HG02623 (cell line): ENCODE results near the gene RAPGEF1.
A peak's percentile ranks its signal among the peaks of the same experiment; 100 is the strongest.

Source experiments
- ATAC-seq: cut with Tn5 transposase; IDR thresholded peaks from one replicate; pipeline ENCODE4 v1.9.1; 2021; ENCODE audit warnings: moderate library complexity; ENCODE audit not compliant: unreplicated experiment

Gene RAPGEF1

DNA sequence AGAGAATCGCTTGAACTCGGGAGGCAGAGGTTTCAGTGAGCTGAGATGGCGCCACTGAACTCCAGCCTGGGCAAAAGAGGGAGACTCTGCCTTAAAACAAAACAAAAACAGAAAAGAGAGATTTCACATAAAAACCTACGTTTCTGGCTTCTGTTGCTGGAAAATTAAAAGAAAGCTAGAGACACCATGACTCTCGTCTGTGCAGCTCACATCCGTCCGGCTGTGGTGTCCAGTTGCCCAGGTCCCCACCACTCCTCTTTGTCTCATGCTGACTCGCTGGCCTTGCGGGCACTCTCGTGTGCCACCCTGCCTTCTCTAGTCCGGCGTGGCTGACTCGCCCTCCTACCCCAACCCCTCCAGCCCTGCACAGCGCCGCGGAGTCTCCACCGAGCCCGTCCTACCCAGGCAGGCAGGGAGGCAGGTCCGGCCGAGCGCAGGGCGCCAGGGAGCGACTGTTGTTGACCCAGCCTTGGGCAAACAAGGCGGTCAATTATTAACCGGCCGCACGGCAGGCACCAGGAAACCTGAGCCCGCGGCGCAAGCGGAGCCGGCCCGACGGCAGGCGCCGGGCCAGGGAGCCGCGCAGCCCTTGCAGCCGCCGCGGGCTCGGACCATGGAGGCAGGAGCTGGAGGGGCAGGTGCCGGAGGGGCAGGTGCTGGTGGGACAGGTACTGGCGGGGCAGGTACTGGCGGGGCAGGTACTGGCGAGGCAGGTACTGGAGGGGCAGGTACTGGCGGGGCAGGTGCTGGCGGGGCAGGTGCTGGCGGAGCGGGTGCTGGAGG lies 194.7 kb downstream of the RAPGEF1 start, which contains the start of gene PRRT1B:
PRRT1B (plus strand) TSS at position 521 of the 783 bp plus-strand sequence; CDS start at position 614, 93 bp downstream.
- ATAC-seq: no peak

DNA sequence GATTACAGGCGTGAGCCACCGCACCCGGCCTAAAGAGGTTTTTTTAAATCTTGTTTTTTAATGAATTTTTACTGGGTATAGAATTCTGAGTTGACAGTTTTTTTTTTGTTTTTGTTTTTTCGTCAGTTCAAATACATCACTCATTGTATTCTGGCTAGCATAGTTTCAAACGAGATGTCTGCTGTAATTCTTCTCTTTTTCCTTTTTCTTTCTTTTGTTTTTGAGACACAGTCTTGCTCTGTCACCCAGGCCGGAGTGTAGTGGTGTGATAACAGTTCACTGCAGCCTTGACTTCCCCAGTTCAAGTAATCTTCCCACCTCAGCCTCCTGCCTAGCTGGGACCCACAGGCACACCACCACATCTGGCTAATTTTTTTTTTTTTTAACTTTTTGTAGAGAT lies 196.7 kb downstream of the RAPGEF1 start:
- ATAC-seq: no peak

DNA sequence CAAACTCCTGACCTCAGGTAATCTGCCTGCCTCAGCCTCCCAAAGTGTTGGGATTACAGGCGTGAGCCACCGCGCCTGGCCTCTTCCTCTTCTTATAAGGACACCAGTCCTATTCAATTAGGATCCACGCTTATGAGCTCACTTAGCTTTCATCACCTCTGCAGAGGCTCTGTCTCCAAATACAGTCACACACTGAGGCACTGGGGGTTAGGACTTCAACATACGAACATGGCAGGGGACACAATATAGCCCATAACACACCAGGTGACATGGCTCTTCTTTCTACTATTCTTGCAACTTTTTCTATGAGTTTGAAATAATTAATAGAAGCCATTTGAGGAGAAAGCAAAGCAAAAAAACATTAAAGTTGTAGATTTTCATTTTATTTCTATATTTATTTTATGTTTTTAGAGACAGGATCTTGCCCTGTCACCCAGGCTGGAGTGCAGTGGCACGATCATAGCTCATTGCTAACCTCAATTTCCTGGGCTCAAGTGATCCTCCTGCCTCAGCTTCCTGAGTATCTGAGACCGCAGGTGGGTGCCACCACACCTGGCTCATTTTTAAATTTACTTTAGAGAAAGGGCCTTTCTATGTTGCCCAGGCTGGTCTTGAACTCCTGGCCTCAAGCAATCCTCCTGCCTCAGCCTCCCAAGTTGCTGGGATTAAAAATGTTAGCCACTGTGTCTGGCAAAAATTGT lies 200.5 kb downstream of the RAPGEF1 start:
- no peak for ATAC-seq

DNA sequence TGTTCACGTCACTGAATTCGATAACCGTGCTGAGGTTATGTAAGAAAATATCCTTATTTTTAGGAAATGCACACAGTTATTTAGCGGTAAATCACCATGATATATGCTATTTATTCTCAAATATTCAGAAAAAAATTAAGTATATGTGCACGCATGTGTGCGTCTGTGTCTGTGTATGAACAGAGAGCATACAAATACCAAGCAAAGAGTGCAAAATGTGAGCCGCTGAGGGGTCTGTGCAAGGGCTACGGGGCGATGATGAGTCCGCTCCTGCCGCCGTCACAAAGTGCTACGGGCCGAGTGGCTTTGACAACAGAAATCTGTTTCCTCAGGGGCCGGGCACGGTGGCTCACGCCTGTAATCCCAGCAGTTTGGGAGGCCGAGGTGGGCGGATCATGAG lies 201.9 kb downstream of the RAPGEF1 start:
- ATAC-seq: no peak

DNA sequence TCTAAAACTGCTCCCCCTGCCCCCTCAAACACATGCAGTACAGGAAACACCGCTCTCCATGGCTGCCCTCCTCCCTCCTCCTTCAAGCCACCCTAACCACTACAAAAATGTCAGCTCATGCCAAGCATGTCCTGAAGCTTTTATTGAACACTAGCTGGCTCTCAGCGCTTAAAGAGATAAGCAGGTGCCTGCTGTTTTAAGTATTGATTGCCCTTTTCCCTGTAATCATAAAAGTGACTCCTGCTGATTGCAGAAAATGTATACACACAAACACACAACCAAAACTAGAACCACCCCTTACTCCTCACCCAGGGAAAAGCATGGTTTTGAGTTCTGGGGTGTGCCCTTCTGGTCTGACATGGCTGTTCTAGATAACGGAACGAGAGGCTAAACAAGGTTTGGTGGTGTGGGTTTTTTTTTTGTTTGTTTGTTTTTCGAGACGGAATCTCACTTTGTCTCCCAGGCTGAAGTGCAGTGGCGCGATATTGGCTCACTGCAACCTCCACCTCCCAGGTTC lies 205.1 kb downstream of the RAPGEF1 start:
- ATAC-seq: no peak

DNA sequence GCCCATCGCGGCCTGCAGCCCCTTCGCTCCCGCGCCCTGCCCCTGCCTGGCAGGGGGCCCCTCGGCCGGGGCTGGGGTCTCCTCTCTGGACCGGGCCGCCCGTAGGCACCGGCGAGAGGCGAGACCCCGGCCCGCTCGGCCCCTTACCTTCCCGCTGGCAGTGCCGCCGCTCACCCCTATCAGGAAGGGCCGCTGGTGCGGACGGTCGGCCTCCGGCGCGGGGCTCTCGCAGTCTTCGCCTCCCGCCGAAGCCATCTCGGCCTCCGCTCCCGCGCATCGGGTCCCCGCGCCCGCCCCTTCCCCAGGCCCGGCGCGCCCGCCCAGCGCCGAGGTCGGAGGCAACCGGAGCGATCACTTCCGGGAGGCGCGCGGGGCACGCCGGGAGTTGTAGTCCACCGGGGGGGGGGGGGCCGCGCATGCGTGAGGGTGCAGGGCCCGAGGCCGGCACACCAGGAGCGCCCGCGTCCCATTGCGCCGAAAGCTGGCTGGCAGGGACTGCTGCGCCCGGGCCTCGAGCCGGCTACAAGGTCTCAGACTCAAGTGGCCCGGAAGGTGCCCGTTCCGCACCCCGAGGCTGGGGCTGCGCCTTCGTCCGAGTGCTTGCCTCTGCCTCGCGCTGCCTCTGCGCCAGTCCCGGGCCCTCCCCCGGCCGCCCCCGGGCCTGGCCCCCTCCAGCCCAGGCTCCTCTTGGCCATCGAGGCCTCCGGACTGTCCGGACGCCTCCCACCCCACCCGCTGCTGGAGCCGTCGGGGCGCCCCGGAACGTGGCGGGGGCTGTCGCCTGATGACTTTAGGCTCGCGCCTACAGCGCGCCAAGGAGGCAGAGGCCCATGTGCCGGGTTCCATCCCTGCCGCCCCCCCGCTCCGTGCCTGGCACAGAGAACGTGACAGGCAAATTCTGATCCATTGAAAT lies 208.7 kb downstream of the RAPGEF1 start, which contains the start of gene UCK1:
UCK1 (minus strand) TSS at position 344 of the 913 bp plus-strand sequence; CDS start at position 255, 89 bp downstream.
- ATAC-seq: peak; percentile 82

DNA sequence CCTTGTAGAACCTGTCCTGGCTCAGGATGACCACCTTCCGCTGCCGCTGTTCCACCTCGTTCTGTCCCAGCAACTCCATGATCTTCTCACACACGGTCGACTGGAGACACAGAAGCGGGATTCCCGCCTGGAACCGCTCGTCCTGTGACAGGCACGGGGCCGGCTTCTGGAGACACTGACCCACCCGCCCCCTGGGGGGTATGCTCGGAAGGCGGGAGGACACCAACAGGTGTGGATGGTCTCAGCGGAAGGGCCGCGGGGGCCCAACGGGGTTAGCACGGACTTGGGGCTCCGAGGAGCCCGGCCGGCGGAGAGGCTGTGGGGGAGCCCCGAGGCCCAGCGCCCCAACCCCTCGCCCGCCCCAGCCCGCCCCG lies 209.3 kb downstream of the RAPGEF1 start:
- ATAC-seq: peak; percentile 19

DNA sequence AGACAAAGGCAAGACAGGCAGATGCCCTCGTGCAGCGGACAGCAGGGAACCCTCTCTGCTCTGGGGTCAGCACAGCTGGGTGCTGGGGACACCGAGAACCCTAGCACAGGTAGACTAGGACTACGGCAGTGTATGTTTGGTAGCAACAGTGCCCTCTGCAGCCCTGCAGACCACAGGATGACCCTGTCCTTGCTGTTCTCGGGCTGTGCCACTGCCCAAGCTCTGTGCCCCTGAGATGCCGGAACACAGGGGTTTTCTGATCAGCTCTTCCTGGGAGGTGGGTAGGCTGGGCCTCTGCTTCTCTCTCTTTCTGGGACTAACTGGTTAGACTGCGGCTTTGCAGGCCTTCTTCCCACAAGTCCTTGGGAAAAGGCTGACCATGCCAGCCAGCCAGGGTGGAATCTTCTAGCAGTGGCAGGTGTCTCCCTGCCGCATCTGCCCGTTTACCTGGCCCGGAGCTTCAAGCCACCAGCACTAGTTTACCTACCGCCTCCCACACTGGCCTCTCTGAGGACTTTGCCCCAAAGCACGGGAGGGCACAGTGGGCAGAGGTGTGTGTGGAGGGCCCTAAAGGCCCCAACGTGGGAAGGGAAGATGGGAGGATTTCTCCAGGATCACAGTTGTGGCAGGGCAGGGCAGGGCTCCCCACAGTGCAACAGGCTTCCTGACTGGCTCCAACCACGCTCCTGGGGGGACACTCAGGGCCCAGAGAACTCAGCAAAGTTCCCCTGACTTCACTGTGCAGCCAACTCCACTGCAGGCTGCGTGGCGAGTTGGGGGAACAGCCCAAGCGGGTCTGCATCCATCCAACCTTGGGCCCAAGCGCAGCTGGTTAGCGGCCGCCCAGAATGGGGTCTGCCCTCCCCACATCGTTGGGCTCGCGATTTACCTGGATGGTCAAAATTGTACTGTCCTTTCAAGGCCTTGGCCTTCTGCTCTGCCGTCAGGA lies 210.0 kb downstream of the RAPGEF1 start:
- no peak for ATAC-seq

DNA sequence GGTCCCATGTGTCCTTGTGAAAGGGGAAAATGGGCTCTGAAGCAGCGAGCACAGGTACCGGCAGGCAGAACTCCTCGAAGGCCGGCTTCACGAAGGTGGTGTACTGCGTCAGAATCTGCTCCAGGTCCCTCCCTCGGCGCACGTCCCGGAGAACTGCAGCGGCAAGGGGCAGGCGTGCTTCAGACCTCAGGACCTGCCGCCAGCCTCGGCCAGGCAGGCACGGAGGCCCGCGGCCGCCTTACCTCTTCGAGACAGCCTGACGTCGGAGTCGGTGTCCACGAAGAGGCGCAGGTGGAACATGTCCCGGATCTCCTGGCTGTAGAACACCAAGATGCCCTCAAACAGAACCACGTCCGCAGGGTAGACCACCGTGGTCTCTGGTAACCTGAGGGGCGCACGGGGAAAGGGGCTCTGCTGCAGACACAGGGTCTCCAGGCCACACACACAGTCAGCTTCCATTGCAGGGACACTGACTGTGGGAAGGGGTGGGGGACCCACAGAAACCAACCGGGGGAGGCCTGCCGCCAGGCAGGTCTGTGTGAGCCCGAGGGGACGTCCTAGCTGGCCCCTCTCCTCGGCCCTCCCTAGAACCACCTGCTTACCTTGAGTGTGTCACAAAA lies 210.9 kb downstream of the RAPGEF1 start:
- no peak for ATAC-seq

DNA sequence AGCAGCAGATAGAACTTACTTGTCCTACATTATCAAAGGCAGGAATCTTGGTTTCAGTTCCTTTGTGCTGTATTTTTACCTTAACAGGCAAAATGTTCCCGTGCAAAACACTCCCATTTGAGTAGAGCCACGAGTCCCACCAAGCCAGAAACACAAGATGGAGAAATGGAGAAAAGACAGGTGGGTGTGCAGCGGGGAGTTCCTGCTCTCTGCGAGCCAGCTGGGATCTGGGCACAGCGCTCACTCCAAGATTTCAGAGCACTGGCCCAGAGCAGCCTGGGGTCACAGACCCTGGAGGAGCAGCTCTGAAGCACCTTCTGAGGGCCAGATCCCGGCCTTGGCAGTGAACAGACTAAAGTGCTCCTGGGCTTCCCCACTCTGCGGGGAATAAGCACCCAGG lies 211.7 kb downstream of the RAPGEF1 start:
- ATAC-seq: no peak
